GM12874 (cell line): ENCODE data around the gene NPFF.

Experiments used
- TF ChIP-seq, protein P1 (sequence below): IDR thresholded peaks from 2 replicates; pipeline ENCODE4 v1.5.1; 2011; ENCODE audit warnings: low read depth, mild to moderate bottlenecking, control low read depth, low read length, moderate library complexity; ENCODE audit not compliant: insufficient read depth

NPFF gene

DNA sequence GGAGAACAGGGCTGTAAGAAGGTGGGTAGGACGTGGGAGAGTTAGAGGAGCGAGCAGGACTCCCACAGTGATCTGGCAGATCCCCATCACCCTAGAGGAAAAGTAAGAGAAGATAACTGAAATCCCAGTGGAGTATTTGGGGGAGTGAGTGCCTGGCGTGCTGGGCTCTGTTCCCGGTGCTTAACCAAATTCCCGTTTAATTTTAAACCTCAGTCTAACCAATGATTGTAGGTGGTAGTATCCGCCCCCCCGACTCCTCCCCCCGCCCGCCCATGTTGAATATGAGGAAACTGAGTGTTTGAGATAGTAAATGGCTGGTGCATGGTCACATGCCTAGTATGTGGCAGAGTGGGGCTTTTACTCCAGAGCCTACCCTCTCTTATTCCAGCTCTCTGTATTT, 5.0 kb downstream of the NPFF start:
- TF ChIP-seq, protein P1, sequence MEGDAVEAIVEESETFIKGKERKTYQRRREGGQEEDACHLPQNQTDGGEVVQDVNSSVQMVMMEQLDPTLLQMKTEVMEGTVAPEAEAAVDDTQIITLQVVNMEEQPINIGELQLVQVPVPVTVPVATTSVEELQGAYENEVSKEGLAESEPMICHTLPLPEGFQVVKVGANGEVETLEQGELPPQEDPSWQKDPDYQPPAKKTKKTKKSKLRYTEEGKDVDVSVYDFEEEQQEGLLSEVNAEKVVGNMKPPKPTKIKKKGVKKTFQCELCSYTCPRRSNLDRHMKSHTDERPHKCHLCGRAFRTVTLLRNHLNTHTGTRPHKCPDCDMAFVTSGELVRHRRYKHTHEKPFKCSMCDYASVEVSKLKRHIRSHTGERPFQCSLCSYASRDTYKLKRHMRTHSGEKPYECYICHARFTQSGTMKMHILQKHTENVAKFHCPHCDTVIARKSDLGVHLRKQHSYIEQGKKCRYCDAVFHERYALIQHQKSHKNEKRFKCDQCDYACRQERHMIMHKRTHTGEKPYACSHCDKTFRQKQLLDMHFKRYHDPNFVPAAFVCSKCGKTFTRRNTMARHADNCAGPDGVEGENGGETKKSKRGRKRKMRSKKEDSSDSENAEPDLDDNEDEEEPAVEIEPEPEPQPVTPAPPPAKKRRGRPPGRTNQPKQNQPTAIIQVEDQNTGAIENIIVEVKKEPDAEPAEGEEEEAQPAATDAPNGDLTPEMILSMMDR, result no peak

DNA sequence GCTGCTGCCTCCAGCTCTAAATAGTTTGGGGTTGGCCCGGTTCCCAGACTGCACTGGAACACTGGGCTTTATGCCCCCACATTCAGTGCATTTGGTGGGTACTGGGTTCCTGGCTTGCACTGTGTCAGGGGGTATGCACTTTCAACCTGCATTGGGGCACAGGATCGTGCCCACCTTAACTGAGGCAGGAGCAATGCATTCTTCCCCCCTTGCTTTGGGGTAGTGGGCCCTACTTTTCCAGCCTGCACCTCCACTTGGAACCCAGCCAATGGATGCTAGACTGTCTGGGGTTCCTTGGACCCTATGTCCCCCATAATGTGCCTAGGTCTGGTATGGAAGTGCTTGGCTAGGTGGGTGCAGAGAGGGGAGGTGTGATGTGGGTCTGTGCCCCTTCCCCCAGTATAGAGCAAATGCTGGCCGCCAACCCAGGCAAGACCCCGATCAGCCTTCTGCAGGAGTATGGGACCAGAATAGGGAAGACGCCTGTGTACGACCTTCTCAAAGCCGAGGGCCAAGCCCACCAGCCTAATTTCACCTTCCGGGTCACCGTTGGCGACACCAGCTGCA, 5.6 kb downstream of the NPFF start:
- TF ChIP-seq, protein P1, result no peak

DNA sequence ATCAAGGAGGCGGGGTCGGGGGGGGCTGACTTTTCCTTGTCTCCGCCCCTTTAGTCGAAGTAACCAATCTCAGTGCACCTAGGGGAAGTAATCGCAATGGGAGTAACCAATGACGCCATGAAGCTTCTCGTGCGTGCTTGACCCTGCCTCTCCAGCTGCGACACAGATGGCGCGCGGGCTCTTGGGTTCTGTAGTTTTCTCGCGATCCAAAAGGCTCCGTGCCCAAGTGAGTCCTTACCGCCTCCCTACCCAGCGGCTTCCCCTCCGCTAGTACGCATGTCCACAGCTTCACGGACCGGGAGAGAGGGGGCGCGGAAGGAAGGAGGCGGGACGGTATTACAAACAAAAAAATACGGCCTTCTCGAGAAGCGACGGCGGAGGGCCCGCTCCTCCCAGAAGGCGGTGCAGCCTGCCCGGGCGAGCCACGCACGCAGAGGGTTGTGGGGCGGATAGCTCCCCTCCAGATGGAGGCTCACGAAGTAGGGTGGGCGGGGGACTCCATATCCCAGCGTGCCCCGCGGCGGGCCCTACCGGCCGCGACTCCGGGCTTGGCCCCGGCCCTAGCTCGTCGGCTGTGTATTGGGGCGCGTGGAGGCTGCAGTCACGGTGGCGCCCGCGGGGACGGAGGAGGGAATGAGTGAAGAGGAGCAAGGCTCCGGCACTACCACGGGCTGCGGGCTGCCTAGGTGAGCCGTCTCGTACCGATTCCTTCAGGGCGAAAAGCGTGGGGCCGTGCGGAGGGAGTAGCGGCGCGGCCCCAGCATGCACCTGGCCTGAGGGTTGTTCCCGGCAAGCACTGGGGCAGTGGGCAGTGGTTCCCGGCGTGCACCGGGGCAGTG, 6.3 kb downstream of the NPFF start, which contains the start of gene TARBP2:
Gene TARBP2, plus strand, starts transcription at position 508 of the 839 bp plus-strand sequence. Its CDS starts 126 bp downstream, at position 634.
- TF ChIP-seq, protein P1, result no peak

DNA sequence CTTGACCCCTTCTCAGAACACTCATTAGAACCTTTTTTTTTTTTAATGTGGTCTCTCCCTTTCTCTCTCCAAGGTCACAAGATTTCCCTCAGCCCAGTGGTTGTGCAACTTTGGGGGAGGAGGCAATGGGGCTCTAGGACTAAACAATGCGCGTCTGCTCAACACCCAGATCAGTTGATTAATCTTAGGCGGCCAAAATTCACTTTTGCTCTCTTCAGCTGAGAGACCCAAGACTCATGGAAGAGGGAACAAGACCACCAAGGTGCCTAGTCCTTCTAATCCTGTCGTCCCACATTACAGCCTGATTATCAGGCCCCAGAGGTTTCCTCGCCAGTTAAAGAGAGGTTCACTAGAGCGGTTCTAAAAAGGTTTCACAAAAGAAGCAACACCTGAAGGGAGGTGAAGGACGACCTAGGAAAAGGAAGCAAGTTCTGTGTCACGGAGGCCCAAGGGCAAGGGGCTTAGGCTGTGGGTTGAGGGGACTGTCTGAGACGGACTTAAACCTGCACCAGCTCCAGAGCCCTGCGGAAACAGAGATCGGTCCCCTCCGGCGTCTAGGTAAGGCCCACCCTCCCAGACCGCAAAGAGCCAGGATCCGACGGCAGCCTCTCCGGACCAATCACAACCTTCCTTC, 7.0 kb downstream of the NPFF start:
- TF ChIP-seq, protein P1, result no peak

DNA sequence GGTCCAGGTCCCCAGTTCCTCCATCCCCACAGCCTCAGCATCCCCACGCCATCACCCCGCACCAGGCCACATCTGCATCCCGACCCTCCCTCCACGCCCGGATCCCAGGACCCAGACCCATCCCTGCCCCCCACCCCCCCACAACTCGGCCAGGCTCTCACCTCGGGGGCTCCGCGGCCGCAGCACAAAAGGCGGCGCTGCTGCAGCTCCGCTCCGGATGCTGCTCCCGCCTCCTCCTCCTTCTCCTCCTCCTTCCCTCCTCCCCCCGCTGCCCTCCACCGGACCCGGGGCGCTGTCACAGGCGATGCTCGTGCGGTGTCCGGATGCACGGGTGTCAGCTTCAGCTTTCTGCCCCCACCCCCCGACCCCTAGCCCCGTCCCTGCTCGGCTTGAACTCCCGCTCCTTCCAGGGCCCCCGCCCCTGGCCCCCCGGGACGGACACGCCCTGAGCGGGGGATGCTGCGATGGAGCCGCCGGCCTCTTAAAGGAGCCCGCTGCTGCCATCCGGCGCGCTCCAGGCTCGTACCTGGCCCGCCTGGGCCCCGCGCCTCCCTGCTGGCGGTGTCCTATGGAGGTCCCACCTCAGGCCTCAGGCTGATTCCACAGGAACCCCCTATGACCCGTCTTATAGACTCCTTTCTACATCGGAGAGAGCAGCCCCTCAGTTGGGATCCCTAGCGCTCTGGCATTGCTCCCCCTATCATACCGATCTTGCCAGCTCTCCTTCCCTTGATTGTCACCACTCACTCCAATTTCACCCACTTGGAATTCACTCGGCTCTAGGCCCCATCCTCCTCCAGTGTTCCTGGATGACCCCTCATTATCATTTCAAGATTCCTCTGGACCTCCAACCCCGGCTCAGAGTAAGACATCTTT, 7.8 kb downstream of the NPFF start, which contains the start of gene MAP3K12:
Gene MAP3K12, minus strand, starts transcription at position 193 of the 876 bp plus-strand sequence. CDS start 12,067 bp downstream, outside the sequence.
- TF ChIP-seq, protein P1, result no peak; the same call in 1 of the 2 replicates

DNA sequence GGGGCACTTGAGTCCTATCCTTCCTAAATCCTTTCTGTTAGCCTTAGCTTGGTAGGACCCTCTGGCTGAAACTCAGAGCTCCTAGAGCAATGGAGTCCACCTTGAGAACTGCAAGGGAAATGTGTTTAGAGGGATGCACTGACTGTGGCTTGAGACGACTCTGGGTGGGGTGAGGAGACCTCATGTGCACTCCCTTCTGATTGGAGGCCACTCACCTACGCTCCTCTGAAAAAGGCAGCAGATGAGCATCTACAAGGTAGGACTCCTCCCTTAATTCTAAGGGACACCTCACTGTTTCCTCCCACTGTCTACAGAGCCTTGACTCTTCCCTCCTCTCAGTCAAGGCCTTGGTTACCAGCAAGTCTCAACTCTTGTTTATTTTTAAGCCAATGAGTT, 9.1 kb downstream of the NPFF start:
- TF ChIP-seq, protein P1, result no peak

DNA sequence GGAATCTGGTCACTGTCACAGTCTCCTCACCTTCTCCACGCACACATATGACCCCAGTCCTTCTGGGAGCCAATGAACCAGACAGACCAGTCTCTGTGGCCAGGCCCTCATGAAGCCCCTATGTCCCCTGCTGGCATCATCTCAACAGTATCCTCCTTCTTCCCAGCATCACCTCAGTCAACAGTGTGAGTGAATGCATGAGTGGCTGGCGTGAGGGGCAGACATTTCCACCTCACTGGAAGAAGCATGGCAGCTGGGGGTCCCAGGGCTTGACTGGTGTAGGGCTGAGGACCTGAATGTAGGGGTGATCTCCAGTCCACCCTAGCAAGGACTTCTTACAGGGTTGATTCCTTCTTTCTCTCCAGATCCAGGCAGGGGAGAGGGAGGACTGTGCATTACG, 9.8 kb downstream of the NPFF start:
- TF ChIP-seq, protein P1, result no peak
